Body of pancreas (tissue), 4 donors: Measurements from ENCODE around the gene TENT5A.

Source experiments
- CTCF ChIP-seq, 7 experiments: fragments of 450-650 bp in 4 of 7; fragments of 200-600 bp in 3 of 7; sonication (generic) in 3 of 7; IDR thresholded peaks; one replicate each; pipeline ENCODE4 v1.5.1; 2016 to 2019; ENCODE audit warnings: antibody characterized with exemption in 7 of 7
- POLR2A ChIP-seq, 3 donors: fragments of 450-650 bp; IDR thresholded peaks; one replicate each; pipeline ENCODE4 v1.6.1; 2016; ENCODE audit warnings: antibody characterized with exemption in 3 of 3, mild to moderate bottlenecking in 2 of 3

DNA sequence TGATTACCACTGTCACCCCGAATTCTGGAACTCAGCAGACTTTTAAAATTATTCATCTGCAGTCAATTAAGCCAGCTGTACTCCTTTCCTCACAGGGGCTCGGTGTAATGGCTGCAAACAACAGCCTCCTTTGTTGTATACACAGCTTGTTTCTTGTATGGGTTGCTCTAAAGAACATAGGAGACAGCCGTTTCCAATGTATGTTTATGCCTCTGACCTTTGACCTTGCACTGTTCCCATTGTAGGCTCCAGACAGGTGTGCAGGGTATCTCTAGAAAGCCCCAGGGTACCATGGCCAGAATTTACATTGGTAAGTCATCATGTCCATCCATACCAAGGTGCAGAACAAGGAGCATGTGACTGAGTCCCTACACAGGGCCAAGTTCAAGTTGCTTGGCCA, 11.5 kb upstream of the TENT5A start:
- TF ChIP-seq CTCF (IDR thresholded peaks at IDR 0.05) = no peak
- TF ChIP-seq POLR2A (IDR thresholded peaks at IDR 0.05) = no peak
